DMS79 treated with DMSO at 0.1 percent for 48 hours (cell line): ENCODE data around the gene NLRX1.
A peak's percentile ranks its signal among the peaks of the same experiment; 100 is the strongest.
"Not testable (repeated sequence)": the region's sequence is repeated elsewhere in the genome, so short reads cannot be mapped to it uniquely, and the experiment has no call there.

Experiments
- DNase-seq: peaks from one replicate; lab custom pipeline; 2025; lab: John Stamatoyannopoulos, UW

NLRX1 gene

DNA sequence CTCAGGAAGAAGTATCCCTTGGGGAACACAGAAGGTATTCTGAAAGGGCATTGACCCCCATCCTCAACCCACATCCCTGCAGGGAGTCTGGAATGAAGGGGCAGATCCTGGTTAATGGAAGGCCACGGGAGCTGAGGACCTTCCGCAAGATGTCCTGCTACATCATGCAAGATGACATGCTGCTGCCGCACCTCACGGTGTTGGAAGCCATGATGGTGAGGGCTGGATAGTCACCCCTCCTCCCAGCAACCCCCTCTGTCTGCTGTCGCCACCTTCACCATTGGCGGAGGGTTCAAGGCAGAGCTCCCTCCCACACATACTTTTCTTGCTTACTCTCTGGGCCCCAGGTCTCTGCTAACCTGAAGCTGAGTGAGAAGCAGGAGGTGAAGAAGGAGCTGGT lies 14.3 kb upstream of the NLRX1 start:
- DNase-seq = no peak

DNA sequence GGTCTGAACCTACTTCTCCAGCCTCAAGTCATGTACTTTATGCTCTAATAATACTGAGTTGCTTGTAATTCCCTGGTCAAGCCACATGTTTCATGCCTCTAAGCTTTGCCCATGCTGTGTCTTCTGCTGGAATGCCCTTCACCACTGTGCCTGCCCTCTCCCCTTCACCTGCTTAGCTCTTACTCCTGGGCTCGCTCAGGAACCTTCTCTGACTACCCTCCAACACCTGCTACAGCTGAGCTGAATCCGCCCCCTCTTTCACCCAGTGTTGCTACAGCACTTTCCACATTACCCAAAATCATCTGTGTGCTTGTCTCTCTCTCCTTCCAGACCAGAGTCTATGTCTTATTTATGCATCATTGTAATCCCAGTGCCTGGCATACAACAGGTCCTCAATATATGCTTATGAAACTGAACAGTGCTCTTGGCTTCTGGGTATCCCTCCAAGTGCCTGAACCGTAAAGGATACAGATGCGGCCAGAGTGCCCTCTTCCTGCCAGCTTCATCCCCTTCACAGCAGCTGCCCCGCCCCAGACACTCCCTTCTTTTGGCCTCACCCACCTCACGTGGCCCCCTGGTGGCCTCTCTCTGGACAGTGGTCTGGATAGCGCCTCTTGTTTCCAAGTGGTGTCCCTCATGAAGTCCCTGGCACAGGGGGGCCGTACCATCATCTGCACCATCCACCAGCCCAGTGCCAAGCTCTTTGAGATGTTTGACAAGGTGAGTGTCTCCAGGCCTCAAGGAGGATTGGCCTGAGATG lies 12.6 kb upstream of the NLRX1 start:
- no peak for DNase-seq

DNA sequence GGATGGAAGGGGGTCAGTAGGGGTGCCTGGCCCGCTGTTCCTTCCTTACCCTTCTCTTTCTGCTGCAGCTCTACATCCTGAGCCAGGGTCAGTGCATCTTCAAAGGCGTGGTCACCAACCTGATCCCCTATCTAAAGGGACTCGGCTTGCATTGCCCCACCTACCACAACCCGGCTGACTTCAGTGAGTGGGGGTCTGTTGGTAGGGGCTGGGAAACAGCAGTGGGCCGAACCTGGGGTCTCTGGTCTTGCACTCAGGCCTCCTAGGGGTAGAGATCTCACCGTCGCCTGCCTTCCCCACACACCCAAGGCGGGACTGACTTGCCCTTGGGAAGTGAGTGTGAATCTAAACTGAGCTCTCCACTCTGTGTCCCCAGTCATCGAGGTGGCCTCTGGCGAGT lies 12.0 kb upstream of the NLRX1 start:
- no peak for DNase-seq

DNA sequence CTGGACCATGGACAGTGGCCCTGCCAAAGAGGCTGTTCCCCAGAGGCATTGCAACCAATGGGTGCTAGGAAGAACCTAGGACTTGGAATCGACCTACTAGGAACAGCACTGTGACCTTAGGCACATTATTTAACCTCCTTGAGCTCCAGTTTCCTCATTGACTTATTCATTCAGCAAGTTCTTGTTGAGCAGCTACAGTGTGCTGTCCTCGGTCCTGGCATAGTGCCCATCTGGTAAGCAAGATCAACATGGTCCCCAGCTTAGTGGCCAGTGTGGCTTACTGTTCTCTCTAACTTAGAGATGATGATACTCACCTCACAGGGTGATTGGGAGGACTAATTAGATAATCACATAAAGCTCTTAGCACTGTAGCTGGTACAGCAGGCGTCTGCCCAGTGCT lies 11.5 kb upstream of the NLRX1 start:
- no peak for DNase-seq

DNA sequence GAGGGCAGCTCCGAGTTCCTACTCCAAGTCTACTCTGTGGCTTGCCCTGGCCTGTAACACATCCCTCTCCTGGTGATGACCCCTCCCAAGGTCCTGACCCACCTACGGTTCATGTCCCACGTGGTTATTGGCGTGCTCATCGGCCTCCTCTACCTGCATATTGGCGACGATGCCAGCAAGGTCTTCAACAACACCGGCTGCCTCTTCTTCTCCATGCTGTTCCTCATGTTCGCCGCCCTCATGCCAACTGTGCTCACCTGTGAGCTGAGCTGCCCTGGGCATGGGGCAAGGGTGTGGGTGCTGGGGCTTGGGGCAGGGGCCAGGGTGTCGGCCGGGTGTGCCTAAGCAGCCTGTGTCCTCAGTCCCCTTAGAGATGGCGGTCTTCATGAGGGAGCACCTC lies 10.1 kb upstream of the NLRX1 start:
- no peak for DNase-seq

DNA sequence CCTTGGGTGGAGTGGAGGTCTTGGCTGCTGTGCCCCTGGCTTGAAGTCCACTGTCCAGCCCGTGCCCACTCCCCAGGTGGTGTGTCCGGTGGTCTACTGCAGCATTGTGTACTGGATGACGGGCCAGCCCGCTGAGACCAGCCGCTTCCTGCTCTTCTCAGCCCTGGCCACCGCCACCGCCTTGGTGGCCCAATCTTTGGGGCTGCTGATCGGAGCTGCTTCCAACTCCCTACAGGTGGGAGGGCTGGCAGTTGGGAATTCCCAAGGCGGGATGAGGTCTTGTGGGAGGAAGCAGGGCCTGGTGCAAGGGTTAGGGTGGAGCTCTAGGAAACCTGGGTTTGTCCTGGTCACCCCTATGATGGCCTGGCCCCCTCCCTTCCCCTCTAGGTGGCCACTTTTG lies 8.4 kb upstream of the NLRX1 start:
- DNase-seq = no peak

DNA sequence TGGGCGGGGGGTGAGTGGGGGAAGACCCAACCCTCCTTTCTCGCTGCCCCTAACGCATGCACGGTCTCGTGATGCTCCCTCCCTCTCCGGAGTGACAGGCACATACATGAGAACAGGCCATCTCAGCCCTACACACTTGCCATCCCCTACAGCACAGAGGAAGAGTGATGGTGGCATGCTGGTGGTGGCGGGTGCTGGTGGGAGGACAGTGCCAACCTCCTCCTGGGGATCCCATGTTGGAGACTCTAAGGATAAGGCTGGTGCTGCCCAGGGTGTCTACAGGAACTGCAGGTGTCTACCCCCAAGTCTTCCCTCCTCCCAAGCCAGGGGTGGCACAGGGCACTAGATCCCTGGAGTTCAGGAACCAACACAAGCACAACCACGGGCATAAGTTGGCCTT lies 6.7 kb upstream of the NLRX1 start:
- DNase-seq = no peak

DNA sequence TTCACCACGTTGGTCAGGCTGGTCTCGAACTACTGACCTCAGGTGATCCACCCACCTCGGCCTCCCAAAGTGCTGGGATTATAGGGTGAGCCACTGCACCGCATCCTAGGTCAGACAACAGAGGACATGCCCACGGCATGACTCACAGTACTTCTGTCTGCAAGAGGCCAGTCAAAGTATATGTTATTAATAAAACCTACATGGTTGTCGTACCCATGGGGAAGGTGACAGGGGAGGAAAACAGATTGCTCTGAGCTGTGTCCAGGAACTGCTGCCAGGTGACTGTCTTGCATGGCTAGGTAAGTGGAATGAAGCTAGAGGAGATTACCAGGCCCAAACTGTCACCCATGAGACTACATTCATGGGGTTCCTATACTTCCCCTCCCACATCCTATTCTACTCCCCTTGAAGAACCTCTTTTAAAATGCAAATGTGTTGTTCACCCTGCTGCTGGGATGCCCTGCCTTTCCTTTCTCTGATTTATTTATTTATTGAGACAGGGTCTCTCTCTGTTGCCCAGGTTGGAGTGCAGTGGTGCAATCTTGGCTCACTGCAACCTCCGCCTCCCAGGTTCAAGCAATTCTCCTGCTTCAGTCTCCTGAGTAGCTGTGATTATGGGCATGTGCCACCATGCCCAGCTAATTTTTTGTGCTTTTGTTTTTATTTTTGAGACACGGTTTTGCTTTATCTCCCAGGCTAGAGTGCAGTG lies 2.0 kb upstream of the NLRX1 start:
- DNase-seq = no peak

DNA sequence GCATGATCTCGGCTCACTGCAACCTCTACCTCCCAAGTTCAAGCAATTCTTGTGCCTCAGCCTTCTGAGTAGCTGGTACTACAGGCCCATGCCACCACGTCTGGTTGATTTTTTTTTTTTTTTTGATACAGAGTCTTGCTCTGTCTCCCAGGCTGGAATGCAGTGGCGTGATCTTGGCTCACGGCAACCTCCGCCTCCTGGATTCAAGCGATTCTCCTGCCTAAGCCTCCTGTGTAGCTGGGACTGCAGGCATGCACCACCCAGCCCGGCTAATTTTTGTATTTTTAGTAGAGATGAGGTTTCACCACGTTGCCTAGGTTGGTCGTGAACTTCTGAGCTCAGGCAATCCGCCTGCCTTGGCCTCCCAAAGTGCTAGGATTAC lies 1.5 kb upstream of the NLRX1 start:
- not testable (repeated sequence) for DNase-seq

DNA sequence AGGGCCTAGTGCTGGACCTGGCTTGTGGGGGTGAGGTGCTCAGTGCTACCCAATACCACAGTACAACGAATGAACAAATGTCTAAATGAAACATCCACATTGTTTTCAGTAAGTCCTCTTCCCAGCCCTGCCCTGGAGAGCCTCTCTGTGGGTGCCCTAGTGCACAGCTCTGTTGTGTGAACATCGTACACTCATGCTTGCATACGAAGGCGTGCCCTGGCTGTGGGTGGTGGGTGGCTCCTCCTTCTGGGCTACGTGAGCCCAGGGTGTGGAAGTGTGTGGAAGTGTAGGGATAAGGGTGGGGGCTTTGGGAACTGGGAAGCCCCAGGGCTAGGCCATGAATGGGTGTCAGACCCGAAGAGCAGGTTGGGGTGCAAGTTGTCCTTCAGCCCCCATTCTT lies 592 bp upstream of the NLRX1 start:
- DNase-seq = no peak

DNA sequence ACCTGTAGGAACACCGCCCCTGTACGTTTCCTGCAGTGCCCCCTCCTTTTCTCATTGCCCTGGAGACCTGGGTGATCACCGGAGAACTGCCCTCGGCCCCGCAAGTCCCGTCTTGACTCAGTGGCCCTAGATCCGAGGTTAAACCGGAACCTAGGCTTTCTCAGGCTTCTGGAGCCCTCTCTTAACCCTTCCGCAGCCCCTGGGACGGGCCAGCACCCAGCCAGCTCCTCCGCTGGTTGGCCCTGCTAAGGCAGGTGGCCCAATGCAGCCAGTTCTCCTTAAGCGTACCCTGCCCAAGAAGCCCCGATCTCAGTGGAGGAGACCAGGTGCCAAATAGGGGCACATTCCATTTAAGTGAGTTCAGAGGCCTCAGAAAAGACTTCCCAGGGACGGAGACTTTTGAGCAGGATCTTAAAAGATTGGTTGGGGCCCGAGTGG lies 776 bp downstream of the NLRX1 start:
- no peak for DNase-seq

DNA sequence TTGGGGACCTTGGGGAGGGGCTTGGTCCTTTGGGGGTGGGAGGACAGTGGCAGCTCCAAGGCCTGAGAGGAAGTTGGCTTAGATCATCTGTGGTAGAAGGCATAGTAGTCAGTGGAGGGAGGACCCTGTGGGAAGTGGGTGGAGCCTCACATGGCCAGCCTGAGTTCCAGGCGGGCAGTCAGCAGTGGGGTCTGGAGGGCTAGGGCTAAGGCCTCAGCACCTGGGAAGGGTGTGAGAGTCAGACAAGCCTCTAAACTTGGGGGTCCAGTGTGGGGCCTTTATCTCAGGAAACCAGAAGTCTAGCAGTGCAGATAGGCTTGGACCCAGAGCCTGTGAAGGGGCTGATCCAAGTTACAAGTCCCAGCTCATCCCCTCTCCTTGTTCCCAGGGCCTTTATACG lies 4.0 kb downstream of the NLRX1 start:
- no peak for DNase-seq

DNA sequence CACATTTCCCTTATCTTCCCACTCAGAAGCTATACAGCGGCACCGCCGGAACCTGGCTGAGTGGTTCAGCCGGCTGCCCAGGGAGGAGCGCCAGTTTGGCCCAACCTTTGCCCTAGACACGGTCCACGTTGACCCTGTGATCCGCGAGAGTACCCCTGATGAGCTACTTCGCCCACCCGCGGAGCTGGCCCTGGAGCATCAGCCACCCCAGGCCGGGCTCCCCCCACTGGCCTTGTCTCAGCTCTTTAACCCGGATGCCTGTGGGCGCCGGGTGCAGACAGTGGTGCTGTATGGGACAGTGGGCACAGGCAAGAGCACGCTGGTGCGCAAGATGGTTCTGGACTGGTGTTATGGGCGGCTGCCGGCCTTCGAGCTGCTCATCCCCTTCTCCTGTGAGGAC lies 4.9 kb downstream of the NLRX1 start:
- DNase-seq = no peak

DNA sequence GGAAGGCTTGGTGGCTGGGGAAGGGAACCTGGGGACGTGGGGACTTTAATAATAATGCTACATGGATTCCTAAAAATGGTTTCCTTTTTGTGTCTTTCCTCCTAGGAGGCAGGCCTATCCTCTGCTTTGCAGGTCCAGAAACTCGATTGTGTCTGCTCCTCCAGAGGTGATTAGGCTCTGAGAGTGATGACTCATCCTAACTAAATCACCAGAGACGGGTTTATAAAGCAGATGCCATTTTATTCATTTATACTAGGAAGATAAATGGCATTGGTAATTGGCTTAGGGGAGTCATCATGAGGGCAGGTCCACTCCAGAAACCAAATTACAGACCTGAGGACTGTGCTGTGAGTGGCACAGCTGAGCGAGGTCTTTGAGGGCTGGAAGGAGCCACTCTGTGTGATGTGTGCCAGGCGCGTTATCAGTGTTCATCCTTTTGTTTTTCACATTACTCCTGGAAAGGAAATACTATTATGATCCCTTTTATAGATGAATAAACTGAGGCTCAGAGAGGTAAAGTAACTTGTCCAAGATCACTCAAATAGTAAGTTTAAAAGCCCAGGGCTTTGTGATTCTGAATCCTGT lies 7.1 kb downstream of the NLRX1 start:
- DNase-seq = no peak

DNA sequence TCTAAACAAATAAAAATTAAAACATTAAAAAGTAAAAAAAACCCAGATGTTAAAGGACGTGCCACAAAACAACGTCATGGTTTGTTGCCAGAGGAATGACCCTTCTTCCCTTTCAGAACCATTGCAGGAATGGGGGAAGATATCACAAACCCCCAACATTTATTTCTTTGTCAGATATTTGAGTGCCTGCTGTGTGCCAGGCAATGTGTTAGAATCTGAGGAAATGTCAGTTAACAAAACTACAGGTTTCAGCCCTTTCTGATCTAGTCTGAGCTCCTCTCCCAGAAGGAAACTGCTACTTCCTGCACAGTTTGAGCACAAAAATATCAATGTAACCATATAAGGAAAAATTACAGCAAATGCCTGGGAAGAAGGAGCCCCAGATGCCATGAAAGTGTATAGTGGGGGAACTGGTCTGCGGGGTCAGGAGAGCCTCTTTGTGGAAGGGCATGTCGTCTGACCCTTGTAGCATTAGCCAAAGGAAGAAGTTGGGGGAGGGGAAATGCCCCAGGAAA lies 9.7 kb downstream of the NLRX1 start:
- no peak for DNase-seq

DNA sequence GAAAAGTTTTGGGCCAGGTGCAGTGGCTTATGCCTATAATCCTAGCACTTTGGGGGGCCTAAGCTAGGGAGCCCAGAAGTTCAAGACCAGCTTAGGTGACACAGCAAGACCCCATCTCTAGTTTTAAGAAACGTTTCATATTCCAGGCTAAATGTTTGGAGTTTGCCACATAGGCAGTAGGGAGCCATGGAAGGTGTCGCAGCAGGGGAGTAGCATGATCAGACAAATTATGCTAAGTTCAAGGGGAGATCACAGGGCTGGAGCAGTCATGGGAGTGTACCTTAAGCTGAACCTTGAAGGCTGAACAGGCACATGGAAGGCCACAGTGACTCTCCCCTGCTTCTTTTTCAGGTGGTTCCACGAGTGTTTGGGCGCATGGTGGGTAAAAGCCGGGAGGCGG lies 10.8 kb downstream of the NLRX1 start:
- no peak for DNase-seq

DNA sequence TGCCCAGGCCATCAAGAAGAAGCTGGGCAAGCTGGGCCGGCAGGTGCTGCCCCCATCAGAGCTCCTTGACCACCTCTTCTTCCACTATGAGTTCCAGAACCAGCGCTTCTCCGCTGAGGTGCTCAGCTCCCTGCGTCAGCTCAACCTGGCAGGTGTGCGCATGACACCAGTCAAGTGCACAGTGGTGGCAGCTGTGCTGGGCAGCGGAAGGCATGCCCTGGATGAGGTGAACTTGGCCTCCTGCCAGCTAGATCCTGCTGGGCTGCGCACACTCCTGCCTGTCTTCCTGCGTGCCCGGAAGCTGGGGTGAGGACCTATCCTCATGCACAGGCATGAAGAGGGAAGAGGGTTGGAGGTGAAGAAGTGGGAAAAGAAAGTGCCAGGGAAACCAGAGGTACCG lies 11.5 kb downstream of the NLRX1 start:
- peak; percentile 98 for DNase-seq

DNA sequence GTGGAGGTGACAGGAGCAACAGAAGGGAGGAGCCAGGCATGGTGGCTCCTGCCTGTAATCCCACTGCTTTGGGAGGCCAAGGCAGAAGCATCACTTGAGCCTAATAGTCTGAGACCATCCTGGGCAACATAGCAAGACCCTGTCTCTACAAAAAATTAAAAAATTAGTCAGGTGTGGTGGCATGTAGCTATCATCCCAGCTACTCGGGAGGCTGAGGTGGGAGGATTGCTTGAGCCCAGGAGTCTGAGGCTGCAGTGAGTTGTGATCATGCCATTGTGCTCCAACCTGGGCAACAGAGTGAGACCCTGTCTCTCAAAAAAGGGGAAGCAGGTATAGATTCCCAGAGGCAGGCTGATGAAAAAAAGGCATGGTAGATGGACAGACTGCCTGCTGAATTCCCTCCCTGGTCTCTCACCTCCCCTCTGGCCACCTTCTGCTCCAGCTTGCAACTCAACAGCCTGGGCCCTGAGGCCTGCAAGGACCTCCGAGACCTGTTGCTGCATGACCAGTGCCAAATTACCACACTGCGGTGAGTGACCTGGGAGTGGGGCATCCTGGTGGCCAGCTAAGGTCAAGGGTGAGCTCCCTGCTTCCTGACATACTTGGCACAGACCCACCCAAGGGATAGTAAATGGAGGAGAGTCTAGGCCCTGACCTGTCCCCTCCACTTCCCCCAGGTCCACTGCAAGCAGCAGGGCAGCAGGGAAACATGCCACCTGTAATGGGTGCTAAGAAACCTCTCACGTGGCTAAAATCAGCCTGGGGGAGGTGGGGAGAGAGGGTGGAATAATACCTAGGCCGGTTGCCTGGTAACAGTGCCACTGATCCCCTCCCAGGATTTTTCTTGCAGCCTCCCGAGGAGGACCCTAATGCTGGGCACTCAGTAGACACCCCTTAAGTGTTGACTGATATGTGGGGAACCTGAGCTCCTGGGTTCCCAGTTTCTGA lies 12.5 kb downstream of the NLRX1 start:
- DNase-seq = no peak

DNA sequence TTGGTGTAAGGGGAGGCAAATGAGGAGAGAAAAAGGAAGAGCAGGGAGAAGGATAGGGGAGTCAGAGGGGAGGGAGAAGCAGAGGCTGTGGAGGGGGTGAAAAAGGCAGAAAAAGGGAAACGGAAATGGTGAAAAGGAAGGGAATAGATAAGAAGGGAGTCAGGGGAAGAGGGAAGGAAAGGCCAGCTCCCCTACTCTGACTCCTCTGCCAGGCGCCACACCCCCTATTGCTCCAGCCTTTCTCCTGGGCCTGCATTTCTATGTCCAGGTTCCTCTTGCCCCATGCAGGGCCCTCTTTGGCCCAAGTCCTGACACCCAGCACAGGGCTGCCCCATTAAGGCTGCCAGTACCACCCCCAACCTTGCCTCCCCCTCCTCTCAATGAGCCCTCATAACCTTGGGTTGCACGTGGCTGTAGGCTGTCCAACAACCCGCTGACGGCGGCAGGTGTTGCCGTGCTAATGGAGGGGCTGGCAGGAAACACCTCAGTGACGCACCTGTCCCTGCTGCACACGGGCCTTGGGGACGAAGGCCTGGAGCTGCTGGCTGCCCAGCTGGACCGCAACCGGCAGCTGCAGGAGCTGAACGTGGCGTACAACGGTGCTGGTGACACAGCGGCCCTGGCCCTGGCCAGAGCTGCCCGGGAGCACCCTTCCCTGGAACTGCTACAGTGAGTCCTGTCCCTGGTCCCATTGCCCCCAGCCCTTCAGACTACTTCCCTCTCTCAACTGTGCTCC lies 13.3 kb downstream of the NLRX1 start:
- DNase-seq = no peak

DNA sequence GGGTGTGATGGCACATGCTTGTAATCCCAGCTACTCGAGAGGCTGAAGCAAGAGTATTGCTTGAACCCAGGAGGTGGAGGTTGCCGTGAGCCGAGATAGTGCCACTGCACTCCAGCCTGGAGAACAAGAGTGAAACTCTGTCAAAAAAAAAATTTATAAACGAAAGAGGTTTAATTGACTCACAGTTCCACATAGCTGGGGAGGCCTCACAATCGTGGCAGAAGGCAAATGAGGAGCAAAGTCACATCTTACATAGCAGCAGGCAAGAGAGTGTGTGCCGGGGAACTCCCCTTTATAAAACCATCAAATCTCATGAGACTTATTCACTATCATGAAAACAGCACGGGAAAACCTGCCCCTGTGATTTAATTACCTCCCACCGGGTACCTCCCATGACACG lies 15.9 kb downstream of the NLRX1 start:
- not testable (repeated sequence) for DNase-seq

DNA sequence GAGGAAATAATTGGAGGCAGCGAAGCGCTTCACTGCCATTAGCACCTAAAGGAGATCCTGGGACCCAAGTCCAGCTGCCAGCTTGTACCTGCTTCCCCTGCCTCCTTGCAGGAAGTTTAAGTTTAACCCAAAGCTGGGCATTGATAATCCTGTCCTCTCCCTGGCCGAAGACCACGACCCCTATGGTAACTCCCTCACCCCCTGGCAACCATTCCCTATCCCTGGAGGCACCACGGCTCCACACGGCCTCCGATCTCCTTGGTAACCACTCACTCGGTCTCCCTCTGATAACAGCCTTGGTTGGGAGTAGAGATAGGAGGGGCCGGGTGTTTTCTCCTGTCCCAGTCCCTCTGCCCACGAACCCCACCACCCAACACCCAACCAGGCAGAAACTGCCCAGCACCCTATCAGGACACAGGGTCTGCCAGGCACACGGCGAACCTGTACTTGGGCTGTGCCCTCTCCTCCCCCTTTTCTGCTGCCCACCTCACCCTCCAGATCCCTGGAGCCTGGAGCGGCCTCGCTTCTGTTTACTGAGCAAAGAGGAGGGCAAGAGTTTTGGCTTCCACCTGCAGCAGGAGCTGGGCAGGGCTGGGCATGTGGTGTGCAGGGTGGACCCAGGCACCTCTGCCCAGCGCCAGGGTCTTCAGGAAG lies 17.6 kb downstream of the NLRX1 start:
- DNase-seq = peak; percentile 72
